ENCODE data around the gene PCGF1.
A peak's percentile ranks its signal among the peaks of the same experiment; 100 is the strongest.
"Not testable (repeated sequence)": the region's sequence is repeated elsewhere in the genome, so short reads cannot be mapped to it uniquely, and the experiment has no call there.

PCGF1 gene

DNA sequence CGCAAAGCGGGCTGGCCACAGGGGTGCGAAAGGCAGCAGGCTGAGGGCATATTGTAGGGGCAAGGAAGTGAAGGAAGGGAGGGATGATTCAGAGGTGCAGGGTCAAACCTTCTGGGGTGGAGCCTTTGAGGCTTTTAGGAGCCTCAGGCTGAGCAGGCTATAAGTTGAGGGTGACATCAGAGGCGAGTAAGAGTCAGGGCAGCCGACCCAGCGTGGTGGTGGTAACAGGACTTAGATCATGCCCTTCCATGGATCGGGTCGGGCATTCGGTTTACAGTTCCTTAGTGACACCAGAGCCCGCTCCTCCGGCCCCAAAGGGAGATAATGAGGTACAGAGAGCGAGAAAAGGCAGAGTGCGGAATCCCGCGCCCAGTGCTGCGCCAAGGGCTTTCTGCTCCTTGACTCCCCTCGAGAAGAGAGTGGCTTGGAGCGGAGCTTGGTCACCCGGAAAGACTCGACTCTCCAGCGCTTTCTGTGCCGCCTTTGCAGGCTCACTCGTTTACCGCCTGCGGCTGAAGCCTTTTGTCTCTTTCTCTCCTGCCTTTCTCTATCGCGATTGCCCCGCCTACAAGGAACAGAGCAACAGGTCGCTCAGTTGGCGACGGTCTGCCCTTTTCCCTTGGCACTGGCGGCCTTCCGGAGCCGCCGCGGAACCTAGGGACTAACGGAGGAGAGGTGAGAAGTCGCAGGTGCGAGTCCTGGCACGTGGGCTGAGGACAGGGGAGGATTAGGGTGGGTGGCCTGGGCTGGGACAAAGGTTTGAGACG lies 8.8 kb downstream of the PCGF1 start:
- peak; percentile 43 to 51 for DNase-seq

DNA sequence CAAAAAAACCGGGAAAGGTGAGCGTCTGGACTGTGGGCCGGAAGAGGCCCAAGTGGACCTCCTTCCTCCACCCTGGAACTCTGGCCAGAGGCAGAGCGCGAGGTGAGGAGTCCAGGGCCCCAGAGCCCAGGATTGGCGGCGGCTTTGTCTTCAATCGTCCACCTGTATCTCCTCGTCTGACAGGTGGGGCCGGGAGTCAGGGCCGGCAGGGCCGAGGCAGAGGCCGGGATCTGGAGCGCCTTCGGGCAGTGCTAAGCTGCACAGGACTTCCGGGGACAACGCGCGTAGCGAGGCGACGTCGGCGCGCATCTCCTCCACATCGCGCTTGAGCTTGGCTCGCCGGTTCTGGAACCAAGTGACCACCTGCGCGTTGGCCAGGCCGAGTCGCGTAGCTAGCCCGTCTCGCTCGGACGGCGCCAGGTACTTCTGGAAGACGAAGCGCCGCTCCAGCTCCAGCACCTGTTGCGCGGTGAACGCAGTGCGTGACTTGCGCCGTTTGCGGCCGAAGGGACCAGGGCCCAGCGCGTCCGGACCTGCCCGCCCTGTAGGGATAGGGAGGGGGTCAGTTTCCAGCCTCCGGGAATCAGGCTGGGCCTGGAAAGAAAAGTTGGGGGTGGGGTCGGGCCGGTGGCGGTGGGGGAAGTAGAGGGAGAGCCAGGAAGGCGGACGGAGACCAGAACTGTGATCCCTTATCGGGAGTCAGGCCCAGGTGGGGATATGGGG lies 9.6 kb downstream of the PCGF1 start:
- DNase-seq: peak; percentile 30 to 53

DNA sequence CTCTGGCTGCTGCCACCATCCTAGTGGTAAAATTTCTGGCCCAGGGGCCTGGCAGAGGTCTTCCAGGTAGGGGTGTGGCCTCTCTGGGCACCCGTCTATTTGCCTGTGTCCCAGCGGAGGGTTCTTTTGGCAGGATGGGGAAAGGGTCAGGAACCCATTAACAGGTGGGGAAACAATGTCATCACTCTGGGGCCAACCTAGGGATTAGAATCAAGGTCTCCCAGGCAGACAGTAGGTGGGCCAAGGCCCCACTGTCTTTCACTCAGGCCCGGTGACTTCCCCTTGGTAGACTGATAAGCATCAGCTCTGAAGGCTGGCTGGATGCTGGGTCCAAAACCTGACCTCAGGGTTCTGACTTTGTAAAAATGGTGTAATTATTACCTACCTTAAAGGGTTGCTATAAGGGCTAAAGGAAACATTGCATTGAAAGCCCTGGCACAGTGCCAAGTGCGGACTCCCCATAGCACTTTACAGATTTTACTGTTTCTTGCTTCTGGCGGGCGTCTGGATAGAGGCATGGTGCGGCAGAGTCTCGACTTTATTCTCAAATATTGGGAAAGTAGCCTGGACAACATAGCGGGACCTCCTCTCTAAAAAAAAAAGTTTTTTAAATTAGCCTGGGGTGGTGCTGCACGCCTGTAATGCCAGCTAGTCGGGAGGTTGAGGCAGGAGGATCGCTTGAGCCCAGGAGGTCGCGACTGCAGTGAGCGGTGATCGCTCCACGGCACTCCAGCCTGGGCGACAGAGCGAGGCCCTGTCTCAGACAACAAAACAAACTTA lies 10.3 kb downstream of the PCGF1 start:
- no peak for DNase-seq

DNA sequence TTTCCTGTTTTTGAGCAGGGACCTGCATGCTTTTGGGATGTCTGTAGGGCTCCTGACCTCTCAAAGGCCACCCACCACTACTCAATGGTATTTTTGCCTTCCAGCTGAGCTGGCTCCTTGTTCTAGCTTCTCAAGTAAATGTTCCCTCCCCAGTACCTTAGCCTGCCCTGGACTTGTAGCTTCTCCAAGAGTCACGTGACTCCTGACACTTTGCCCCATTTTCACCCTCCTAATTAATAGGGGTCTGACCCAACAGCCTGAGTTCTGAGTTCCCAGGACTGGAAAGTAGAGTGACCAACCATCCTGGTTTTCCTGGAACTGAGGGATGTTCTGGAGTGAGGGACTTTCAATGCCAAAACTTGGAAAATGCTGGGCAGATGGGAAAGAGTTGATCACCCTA lies 12.1 kb downstream of the PCGF1 start:
- no peak for DNase-seq

DNA sequence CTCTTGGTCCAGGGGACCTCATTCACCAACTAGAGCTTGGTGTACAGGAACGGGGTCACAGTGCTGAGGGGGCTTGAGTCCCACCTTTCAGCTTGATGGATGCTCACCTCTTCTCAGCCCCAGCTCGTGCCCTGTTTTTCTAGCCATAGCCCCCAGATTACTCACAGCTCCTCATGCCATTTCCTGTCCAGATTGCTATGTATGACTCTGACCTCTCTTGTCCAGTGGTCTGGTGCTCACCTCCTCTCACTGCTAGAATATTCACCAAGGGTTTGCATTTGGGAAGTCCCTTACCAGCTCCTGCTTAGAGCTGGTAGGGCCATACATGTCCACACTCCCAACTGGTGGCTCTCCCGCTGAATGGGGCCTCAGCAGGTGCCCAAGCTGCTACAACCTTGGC lies 13.9 kb downstream of the PCGF1 start:
- DNase-seq: no peak

DNA sequence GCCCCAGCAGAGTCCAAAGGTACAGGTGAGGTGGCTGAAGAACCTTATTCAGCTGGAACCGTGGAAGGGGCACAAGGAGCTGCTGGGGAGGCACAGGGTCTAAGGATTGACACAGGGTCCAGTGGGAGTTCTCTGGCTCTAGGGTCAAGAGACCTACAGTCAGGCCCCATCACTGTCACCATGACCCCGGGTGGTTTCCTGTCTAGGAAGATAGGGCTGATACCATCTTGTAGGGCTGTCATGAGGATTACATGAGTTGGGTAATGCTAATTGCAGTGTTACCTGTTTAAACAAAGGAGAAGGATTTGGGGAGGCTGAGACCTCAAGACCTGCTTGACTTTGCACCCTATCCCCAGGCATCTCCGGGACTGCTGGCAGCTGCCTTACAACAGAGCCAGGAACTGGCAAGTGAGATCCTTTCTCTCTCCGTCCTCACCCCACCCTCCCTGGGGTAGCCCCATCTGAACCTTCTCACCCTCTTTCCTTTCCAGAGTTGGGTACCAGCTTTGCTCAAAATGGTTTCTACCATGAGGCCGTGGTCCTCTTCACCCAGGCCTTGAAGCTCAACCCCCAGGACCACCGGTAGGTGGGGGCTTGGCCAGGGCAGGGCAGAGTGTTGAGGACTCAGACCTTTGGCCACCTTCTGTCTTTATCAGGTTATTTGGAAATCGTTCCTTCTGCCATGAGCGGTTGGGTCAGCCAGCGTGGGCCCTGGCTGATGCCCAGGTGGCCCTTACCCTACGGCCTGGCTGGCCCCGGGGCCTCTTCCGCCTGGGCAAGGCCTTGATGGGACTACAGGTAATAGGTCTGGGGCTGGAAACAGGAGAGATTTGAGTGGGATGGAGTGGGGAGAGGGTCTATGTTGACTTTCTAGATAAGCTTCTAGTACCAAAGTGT lies 15.6 kb downstream of the PCGF1 start:
- no peak for DNase-seq

DNA sequence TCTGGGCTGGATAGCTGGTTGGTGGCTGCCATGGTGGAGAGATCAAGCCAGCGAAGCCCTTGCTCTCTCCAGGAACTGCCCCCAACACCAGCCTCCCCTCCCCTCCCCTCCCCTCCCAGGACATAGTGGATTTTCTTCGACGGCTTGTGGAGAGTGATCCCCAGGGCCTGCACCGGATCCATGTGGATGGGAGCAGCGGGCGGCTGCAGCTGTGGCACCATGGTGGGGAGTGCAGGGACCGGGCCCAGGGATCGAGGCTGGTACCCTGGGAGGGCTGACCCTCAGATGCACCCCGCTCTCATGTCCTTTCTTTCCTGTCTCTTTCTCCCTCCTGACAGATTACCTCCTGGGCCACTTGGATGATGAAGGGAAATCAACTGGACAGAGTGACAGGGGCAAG lies 17.6 kb downstream of the PCGF1 start:
- DNase-seq: no peak

DNA sequence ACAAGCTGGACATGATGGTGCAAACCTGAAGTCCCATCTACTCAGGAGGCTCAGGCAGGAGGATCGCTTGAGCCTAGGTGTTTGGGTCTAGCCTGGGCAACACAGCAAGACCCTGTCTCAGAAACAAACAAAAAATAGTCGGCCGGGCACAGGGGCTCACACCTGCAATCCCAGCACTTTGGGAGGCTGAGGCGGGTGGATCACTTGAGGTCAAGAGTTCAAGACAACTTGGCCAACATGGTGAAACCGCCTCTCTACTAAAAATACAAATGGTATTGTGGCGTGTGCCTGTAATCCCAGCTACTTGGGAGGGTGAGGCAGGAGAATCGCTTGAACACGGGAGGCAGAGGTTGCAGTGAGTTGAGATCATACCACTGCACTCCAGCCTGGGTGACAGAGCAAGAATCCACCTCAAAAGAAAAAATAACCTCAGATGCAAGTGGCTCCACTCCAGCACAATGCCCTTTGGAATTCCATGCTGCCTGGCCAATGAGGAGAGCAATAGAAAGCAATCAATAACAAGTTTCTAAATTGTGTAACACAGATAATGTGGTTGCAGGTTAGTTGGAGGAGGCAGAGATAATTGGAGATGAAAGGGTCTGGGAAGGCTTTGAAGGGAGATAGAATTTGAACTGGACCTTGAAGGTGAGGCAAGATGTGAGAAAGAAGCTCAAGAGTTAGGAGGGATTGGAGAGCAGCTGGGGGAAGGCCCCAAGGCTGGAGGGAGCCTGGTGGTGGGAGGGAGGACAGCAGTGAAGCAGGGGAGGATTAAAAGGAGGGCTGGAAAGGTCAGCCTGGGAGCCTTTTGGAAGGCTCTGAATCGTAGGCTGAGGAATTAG lies 18.6 kb downstream of the PCGF1 start:
- DNase-seq: no peak

DNA sequence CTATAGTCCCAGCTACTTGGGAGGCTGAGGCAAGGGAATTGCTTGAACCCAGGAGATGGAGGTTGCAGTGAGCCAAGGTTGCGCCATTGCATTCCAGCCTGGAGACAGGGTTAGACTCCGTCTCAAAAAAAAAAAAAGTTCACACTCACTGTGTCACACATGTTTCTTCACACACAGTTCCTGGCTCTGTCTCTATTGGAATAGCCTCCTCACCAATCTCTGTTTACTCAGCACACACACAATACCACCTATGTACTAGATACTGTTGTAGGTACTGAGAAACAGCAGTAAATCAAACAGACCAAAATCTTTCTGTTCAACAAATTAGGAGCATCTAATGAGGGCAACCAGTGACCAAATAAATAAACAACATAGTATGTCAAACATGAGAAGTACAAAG lies 21.4 kb downstream of the PCGF1 start:
- no peak for DNase-seq

DNA sequence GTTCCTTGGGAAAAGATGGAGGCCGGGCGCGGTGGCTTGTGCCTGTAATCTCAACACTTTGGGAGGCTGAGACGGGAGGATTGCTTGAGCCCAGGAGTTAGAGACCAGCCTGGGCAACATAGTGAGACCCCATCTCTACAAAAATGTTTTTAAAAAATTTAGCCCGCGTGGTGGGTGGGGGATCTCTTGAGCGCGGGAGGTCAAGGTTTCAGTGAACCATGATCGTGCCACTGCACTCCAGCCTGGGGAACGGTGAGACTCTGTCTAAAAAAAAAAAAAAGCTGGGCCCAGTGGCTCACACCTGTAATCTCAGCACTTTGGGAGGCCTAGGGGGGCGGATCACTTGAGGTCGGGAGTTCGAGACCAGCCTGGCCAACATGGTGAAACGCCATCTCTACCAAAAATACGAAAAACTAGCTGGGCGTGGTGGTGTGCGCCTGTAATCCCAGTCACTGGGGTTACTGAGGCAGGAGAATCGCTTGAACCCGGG lies 23.8 kb downstream of the PCGF1 start:
- DNase-seq: not testable (repeated sequence)

DNA sequence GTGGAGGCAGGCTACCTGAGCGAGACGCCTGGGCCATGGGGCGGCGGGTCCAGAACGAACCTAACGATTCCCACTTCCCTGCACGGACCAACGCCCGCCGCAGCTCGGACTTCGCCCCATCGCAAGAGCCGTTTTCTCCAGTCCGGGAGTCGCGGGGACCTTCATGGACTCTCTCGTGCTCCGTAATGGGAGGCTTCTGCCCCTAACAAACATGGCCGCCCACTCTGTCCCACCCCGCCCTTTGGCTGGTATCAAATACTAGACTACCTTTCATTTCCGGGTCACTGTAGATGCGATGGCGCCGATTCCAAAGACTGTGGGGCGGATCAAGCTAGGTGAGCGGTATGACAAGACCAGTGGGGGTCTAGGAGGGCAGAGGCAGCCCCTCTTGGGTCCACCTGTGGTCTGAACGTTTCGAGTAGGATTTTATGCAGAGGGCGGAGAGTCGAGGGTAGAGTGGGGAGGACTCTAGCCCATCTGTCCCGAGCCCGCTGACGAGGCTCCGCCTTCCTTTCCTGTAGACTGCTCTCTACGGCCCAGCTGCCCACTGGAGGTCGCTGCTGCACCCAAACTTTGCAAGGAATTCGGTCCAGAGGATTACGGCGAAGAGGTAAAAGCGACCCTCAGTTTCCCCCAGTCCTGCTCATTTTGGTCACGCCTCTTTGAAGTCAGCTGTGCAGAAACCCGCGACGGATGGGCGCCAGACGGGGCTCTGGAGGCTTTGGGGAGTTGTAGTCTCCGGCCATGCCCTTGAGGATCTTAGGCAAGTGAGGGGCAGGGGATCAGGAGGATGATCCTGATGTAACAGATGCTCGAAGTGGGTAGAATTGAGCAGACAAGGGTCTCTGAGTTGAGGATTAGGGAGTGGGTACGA lies 24.5 kb downstream of the PCGF1 start, which contains the start of the genes CCDC142 and TTC31:
Gene CCDC142 (minus strand): TSS at position 198 of the 874 bp plus-strand sequence. CDS start 161 bp downstream, at position 37.
Gene TTC31 (plus strand): TSS at position 281 of the 874 bp plus-strand sequence. CDS start 15 bp downstream, at position 296.
- peak; percentile 94 to 97 for DNase-seq

DNA sequence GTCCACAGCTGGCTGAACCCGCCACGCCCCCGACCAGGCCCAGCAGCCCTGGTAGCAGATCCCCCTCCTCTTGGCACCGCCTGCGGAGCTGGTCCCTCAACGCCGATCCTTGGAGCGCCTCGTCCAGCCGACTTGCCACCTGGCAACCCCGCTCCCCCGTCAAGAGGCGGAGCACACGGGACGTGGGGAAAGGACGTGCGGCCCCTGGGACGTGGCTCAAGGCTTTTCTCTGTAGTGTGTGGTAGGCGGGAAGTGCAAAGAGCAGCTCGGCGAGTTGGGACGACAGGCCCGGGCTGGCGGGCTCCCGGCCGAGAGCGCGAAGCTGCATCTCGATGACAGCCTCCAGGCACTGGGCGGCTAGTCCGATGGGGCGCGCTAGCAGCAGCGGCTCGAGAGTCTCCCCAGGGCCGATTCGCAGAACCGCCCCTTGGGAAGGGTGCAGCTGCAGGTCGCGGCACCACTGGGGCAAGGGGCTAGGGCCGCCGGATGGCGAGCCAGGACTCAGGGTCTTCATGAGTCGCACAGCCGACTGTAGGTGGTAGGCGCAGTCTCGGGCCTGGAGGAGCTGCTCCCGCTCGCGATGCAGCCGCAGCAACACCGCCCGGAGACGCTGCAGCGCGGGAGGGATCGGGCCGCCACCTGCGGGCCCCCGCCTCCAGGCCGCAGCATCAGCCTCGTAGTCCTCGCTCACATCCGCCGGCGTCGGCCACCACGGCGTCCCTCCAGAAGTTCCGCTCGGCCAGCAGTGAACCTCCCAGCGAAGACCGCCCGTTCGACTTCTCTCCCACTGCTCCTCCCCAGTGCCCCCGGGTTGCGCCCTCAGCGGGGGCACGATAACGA lies 25.3 kb downstream of the PCGF1 start:
- DNase-seq: peak; percentile 52 to 67

DNA sequence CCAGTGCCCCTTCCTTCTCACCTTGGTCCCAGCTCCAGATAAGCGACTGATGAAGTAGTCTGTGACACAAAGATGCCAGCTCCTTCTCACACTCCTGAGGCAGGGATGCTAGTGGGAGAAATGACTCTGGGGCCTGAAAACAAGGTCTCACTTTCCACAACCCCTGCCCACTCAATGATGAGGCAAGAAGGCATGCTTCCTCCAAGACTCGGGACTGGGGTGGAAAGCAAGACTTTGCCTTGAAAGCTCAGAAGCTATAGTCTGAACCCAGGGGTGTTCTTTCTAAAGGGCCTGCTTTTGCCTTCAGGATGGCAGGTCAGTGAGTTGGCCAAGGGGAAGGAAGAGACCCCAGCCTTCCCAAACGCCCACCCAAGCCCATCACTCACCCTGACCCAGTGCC lies 26.1 kb downstream of the PCGF1 start:
- DNase-seq: no peak

DNA sequence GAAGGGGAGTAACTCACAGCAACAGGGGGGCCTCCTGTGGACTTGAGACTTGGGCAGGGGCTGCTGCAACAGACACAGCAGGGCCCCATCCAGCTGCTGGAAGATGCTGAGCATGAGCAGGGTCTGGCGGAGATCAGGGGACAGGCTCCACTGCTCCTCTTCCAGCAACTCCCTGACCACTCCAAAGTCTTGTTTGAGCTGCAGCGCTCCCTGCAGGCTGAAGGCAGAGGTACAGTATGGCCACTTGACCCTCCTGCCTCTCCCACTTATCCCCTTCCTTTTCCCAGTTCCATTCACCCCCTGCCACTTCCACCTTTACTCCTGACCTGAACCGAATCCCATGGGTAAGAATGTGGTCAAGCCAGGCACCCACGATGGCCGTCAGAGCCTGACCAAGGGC lies 32.6 kb downstream of the PCGF1 start:
- no peak for DNase-seq

DNA sequence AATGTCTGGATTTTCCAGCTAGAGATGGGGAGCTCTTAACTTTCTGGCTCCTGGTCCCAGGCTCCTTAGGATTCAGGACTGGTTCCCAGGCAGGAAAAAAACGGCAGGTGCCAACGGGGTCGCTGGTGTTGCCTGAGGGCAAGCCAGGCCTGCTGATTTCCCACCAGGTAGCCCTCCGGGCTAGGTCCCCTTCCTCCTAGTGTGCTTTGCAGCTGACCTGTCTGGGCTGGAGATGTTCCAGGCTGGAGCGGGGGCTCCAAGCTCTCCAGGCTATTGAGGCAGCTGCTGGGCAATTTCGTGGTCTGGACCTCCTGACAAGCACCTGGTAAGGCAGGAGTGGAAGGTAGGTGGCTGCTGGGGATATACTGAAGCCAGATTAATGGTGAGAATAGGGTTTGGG lies 33.0 kb downstream of the PCGF1 start:
- DNase-seq: no peak

DNA sequence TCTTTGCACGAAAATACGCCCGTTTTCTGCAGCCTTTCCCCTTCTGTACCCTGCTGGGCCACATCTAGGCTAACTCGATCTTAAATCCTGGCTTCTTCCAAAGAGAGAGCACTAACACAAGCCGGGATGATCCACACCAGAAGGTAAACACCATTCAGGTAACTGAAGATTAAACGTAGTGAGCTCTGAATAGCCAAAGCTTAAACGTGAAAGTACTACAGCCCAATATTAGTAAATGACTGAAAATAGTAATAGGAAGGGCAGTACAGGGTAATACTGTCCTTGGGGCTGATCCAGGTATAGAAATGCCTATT lies 34.6 kb downstream of the PCGF1 start:
- DNase-seq: no peak

DNA sequence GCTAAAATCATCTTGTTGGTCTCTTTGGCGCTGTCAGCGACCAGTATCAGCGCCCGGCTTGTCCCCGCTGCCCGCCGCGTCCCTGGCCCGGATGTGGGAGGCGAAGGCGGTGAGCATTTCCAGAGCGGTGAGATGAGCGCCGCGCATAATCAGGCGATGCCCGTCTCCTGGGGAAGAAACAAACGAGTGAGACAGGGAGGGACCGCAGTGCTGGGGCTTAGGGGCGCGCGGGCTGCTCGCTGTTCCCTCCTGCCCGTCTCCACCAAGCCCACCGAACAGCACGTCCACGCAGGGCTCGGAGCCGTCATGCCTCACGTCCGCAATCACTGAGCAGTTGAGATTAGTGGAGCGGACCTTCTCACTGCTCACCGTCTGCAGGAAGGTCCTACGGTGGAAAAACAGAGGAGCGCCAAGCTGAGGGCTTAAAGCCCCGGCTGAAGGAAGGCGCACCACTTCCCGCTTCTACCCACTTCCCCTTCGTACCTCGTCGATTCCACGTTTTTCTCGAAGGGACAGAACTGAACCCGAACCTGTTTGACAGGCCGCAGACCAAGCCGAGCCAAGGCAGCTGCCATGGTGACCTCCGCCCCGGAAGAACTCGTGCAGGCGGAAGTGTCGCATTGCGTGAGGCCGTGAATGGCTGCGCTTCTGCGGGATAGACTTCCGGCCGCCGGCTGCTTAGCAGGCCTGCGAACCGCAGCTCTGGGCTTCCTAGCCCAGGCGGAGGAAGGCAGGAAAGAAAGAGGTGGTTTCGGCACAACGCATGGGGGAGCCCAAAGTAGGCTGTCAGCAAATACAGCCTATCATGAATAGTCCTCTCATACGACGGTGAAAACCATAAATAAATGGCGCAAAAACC lies 35.2 kb downstream of the PCGF1 start, which contains the start of gene MRPL53:
Gene MRPL53 (minus strand): TSS at position 595 of the 859 bp plus-strand sequence. CDS start 20 bp downstream, at position 575.
- peak; percentile 97 for DNase-seq

Measured in activated CD4-positive, alpha-beta T cell treated with anti-CD3 and anti-CD28 coated beads, Interleukin-2, amount 50 U/mL, for 48 hours (primary cell).